Keratinocyte (primary cell): ENCODE results near the gene MRPS12. TPM values are rescaled to one million over a fixed set of nuclear protein-coding genes. Genes with fewer than 3 reads are reported as not detected.
A peak's percentile ranks its signal among the peaks of the same experiment; 100 is the strongest.

ENCODE experiments used
- DNase-seq: peaks from one replicate; pipeline ENCODE4 v3.0.0-alpha.2; 2011; ENCODE audit warnings: low read depth, missing footprints, low spot score
- FAIRE-seq: peaks from 2 replicates; lab custom pipeline; 2011; peaks lifted over from hg19 to GRCh38; lab: Jason Lieb, UNC
- H2AFZ ChIP-seq: 2 replicates; pipeline ENCODE4 v1.6.0; 2012; ENCODE audit warnings: low read length, control low read depth, inconsistent platforms; ENCODE audit not compliant: control insufficient read depth
- H3K27ac ChIP-seq: 2 replicates; pipeline ENCODE4 v1.5.1; 2011; ENCODE audit warnings: low read length; ENCODE audit not compliant: control insufficient read depth, insufficient read depth
- H3K27me3 ChIP-seq: 3 replicates; pipeline ENCODE4 v1.6.0; 2011; ENCODE audit warnings: low read length; ENCODE audit not compliant: control insufficient read depth, insufficient read depth; ENCODE audit errors: extremely low read depth
- H3K36me3 ChIP-seq, 2 experiments: 2 replicates in 1 of 2; 3 replicates in 1 of 2; pipeline ENCODE4 v1.5.1; 2011; ENCODE audit warnings: low read length in 2 of 2, mild to moderate bottlenecking in 1 of 2; ENCODE audit not compliant: control insufficient read depth in 2 of 2, insufficient read depth in 2 of 2; ENCODE audit errors: extremely low read depth in 1 of 2
- H3K4me1 ChIP-seq: 3 replicates; pipeline ENCODE4 v1.5.1; 2011; ENCODE audit warnings: low read length; ENCODE audit not compliant: control insufficient read depth, insufficient read depth; ENCODE audit errors: extremely low read depth
- H3K4me2 ChIP-seq: 3 replicates; pipeline ENCODE4 v1.6.0; 2011; ENCODE audit warnings: low read depth, low read length; ENCODE audit not compliant: control insufficient read depth, insufficient read depth; ENCODE audit errors: extremely low read depth
- H3K4me3 ChIP-seq, 3 experiments: fragments of 200-600 bp in 1 of 3; sonication (generic) in 1 of 3; 2 replicates in 2 of 3; 3 replicates in 1 of 3; pipeline ENCODE4 v1.5.1; 2011 to 2016; ENCODE audit warnings: low read length in 3 of 3, mild to moderate bottlenecking in 3 of 3, control low read depth in 2 of 3, inconsistent platforms in 1 of 3, low read depth in 1 of 3, mixed read lengths in 1 of 3, mixed run types in 1 of 3, moderate library complexity in 1 of 3; ENCODE audit not compliant: control insufficient read depth in 2 of 3, insufficient read depth in 2 of 3; ENCODE audit errors: extremely low read depth in 1 of 3
- H3K79me2 ChIP-seq: 2 replicates; pipeline ENCODE4 v1.6.0; 2012; ENCODE audit warnings: low read length; ENCODE audit not compliant: control insufficient read depth, insufficient read depth
- H3K9ac ChIP-seq: 3 replicates; pipeline ENCODE4 v1.6.0; 2011; ENCODE audit warnings: low read length; ENCODE audit not compliant: control insufficient read depth, insufficient read depth; ENCODE audit errors: extremely low read depth
- H3K9me1 ChIP-seq: 3 replicates; pipeline ENCODE4 v1.6.0; 2011; ENCODE audit warnings: low read length; ENCODE audit not compliant: control insufficient read depth, insufficient read depth; ENCODE audit errors: extremely low read depth
- H3K9me3 ChIP-seq: 2 replicates; pipeline ENCODE4 v1.5.1; 2012; ENCODE audit warnings: low read depth, low read length; ENCODE audit not compliant: control insufficient read depth
- H4K20me1 ChIP-seq: 3 replicates; pipeline ENCODE4 v1.6.0; 2011; ENCODE audit warnings: low read length; ENCODE audit not compliant: control insufficient read depth, insufficient read depth; ENCODE audit errors: extremely low read depth
- EZH2 ChIP-seq: IDR thresholded peaks from one replicate; pipeline ENCODE4 v1.6.1; 2012; ENCODE audit warnings: inconsistent platforms, mild to moderate bottlenecking, low read length, moderate library complexity
- dilution Hi-C: fragments of 300-500 bp; cut with MboI; formaldehyde crosslinking; loops from one replicate; pipeline ENCODE4 v1.7.0; 2020; ENCODE audit warnings: low sequenced_read_pairs; ENCODE audit not compliant: extremely low pct_ligation_motif_present
- polyA plus RNA-seq, 5 experiments: library from polyadenylated mRNA; depleted of rRNA in 3 of 5; stranded (reverse) in 3 of 5; stranded (forward) in 1 of 5; unstranded in 1 of 5; fragments of >200 nt; gene quantifications; 1 replicate in 1 of 5; 2 replicates in 3 of 5; 3 replicates in 1 of 5; pipeline versions ENCODE4 v1.2.1 to v1.2.3, GENCODE V29; 2011 to 2012; ENCODE audit warnings: missing spikeins in 2 of 5, low read depth in 1 of 5, low replicate concordance in 1 of 5
- TF ChIP-seq, protein P1 (sequence below), 3 experiments: IDR thresholded peaks in 1 of 3; conservative IDR thresholded peaks in 1 of 3; optimal IDR thresholded peaks in 1 of 3; 2 replicates in 2 of 3; 3 replicates in 1 of 3; pipeline versions ENCODE3 to v1.5.1; 2011; ENCODE audit warnings: low read length in 3 of 3, mild to moderate bottlenecking in 3 of 3, moderate library complexity in 2 of 3, control low read depth in 1 of 3, inconsistent platforms in 1 of 3; ENCODE audit not compliant: insufficient read depth in 2 of 3; ENCODE audit errors: extremely low read depth in 1 of 3

MRPS12 gene
- polyA plus RNA-seq, 1 donor (not counting 4 experiments of a cell fraction or from before 2014, with no cell fraction given): 37.7 TPM

DNA sequence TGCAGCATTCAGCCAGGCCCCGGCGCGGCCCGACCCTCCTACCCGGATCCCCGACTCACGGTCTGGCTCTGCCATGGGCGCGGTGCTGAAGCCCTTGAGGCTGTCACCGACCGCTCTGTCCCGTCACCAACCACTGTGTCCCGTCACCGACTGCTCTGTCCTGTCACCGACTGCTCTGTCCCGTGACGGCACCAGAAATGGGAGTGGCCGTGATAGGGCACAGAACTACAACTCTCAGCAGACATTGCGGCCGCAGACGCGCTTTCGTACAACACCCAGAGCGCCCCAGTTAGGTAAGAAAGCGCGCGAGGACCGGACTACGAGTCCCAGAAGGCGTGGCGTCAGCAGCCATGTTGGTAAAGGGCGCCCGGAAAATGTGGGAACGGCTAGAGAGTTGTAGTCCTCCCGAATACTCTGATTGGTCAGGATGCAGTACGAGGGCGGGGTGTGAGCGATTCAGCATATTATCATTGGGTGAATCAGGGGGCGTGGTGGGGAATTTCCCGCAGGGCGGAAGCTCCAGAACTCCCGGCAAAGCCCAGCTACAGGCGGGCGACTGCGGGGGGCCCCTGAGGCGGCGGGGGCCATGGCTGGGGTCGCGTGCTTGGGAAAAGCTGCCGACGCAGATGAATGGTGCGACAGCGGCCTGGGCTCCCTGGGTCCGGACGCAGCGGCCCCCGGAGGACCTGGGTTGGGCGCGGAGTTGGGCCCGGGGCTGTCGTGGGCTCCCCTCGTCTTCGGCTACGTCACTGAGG lies 31.1 kb upstream of the MRPS12 start, which contains the start of the genes NFKBIB and SIRT2:
NFKBIB (plus strand) TSS at position 523 of the 755 bp plus-strand sequence; CDS start at position 587, 64 bp downstream.
SIRT2 (minus strand) TSS at position 172 of the 755 bp plus-strand sequence; CDS start at position 75, 97 bp downstream.
- Histone ChIP-seq H3K27me3 (no peaks in the 10 kb centered on the region), H3K36me3 (no peaks in the 10 kb centered on the region), H3K4me2 (peak within 1 kb of the TSS; percentile 100), H3K4me3 (peak within 1 kb of the TSS; percentile 80 to 98 (median 96)), H3K27ac (peak within 1 kb of the TSS; percentile 97), H3K9me1 (no peaks in the 10 kb centered on the region), H3K9me3 (no peaks in the 10 kb centered on the region), H2AFZ (peak within 1 kb of the TSS; percentile 96), H3K79me2 (peaks cover 28% of the 10 kb centered on the region), H3K9ac (peak within 1 kb of the TSS; percentile 98), H3K4me1 (peaks cover 14% of the 10 kb centered on the region), H4K20me1 (no peaks in the 10 kb centered on the region)
- dilution Hi-C loops: no loop called here
- FAIRE-seq (peak; percentile 87), DNase-seq (peak; percentile 96)
- no peak for TF ChIP-seq EZH2
- TF ChIP-seq, protein P1, sequence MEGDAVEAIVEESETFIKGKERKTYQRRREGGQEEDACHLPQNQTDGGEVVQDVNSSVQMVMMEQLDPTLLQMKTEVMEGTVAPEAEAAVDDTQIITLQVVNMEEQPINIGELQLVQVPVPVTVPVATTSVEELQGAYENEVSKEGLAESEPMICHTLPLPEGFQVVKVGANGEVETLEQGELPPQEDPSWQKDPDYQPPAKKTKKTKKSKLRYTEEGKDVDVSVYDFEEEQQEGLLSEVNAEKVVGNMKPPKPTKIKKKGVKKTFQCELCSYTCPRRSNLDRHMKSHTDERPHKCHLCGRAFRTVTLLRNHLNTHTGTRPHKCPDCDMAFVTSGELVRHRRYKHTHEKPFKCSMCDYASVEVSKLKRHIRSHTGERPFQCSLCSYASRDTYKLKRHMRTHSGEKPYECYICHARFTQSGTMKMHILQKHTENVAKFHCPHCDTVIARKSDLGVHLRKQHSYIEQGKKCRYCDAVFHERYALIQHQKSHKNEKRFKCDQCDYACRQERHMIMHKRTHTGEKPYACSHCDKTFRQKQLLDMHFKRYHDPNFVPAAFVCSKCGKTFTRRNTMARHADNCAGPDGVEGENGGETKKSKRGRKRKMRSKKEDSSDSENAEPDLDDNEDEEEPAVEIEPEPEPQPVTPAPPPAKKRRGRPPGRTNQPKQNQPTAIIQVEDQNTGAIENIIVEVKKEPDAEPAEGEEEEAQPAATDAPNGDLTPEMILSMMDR (optimal IDR thresholded peaks at IDR 0.05 in 1 of 3, IDR thresholded peaks at IDR 0.05 in 1 of 3, conservative IDR thresholded peaks at IDR 0.05 in 1 of 3; ENCODE audit: extremely low read depth in 1 of 3, insufficient read depth in 2 of 3, low read length in 3 of 3): no peak

DNA sequence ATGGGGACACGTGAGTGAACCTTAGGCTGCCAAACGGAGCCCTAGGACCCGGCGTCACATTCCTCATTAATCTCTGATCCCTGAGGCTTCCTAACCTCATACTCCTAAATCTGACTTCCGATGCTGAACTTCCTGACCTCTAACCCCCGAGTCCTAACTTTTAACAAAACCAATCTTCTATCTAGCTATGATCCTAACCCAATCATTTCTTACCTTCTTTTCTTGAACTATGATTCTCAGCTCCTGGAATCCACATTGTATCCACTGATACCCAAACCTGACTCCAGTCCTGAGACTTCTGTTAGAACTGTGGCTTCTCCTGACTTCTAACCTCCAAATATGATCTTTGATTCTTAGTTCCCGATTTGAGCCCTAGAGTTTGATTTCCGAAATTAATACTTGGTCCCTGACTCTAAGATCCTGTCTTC lies 30.5 kb upstream of the MRPS12 start:
- FAIRE-seq (no peak), DNase-seq (no peak)
- no peaks in the 10 kb centered on the region for H3K27me3 ChIP-seq
- peak overlapping the region; percentile 98 for H3K4me2 ChIP-seq
- H4K20me1 ChIP-seq: no peaks in the 10 kb centered on the region
- no peaks in the 10 kb centered on the region for H3K36me3 ChIP-seq
- peaks cover 14% of the 10 kb centered on the region for H3K4me1 ChIP-seq
- dilution Hi-C loops: no loop called here
- H3K9ac ChIP-seq: peak overlapping the region; percentile 98
- H3K9me3 ChIP-seq: no peaks in the 10 kb centered on the region
- peak overlapping the region; percentile 97 for H3K27ac ChIP-seq
- TF ChIP-seq EZH2: no peak
- TF ChIP-seq, protein P1 (optimal IDR thresholded peaks at IDR 0.05 in 1 of 3, IDR thresholded peaks at IDR 0.05 in 1 of 3, conservative IDR thresholded peaks at IDR 0.05 in 1 of 3; ENCODE audit: extremely low read depth in 1 of 3, insufficient read depth in 2 of 3, low read length in 3 of 3): no peak
- H3K79me2 ChIP-seq: peaks cover 28% of the 10 kb centered on the region
- H2AFZ ChIP-seq: peak overlapping the region; percentile 73
- no peaks in the 10 kb centered on the region for H3K9me1 ChIP-seq
- H3K4me3 ChIP-seq: peak overlapping the region; percentile 80 to 98 (median 96)
